NOMO-1 (cell line): Measurements from ENCODE around the gene AP5B1.
"Not testable (repeated sequence)": the region's sequence is repeated elsewhere in the genome, so short reads cannot be mapped to it uniquely, and the experiment has no call there.

Source experiments
- DNase-seq, 2 experiments: peaks; one replicate each; lab custom pipeline; 2025; ENCODE audit not compliant: unreplicated experiment in 2 of 2; lab: John Stamatoyannopoulos, UW

The AP5B1 gene

DNA sequence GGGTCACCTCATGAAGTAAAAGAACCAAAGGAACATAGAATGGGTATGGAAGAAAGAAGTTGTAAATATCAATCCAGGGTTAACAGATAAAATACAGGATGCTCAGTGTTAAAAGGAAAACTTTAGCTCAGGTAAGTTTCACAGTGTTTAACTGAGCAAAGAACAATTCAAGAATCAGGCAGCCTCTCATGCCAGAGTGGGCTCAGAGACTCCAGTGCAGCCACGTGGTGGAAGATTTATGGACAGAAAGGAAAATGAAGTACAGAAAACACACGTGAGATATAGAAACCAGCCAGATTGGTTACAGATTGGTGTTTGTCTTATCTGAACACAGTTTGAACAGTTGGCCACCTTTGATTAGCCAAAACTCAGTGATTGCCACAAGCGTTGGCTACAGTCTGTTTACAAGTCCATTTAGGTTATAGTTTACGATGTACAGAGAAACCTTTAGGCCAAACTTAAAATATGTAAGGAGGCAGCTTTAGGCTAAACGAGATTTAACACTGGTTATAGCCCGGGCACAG is 9.1 kb downstream of the AP5B1 start:
- DNase-seq: no peak

- no peak for DNase-seq
Measured at GRCh38 chr11:65770951-65771567, 9.7 kb downstream of the AP5B1 start.

GRCh38 chr11:65767806-65768205 is 13.0 kb downstream of the AP5B1 start:
- not testable (repeated sequence) for DNase-seq

DNA sequence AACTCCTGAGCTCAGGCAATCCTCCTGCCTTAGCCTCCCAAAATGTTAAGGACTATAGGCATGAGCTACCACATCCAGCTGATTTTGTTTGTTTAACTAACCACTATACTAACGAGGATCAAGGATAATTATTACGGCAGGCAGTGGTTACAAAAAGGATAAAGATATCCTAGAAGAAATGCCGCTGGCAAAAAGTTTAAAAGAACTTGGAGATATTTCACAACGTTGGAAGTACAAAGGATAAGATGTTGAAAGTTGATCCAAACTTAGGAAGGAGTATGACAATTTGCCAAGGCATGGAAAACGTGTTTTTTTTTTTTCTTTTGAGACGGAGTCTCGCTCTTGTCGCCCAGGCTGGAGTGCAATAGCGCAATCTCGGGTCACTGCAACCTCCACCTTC is 13.4 kb downstream of the AP5B1 start:
- no peak for DNase-seq

- DNase-seq: peak; percentile 89 to 99
Measured at GRCh38 chr11:65766535-65766934, 14.2 kb downstream of the AP5B1 start.

GRCh38 chr11:65764434-65764833 is 16.3 kb downstream of the AP5B1 start:
- DNase-seq: no peak

GRCh38 chr11:65762816-65763215 is 18.0 kb downstream of the AP5B1 start:
- DNase-seq: not testable (repeated sequence)

DNA sequence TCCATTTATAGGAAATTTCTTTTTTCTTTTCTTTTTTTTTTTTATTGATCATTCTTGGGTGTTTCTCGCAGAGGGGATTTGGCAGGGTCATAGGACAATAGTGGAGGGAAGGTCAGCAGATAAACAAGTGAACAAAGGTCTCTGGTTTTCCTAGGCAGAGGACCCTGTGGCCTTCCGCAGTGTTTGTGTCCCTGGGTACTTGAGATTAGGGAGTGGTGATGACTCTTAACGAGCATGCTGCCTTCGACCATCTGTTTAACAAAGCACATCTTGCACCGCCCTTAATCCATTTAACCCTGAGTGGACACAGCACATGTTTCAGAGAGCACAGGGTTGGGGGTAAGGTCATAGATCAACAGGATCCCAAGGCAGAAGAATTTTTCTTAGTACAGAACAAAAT is 18.6 kb downstream of the AP5B1 start:
- DNase-seq: not testable (repeated sequence)

- no peak for DNase-seq
Measured at GRCh38 chr11:65745049-65745448, 35.7 kb downstream of the AP5B1 start.

DNA sequence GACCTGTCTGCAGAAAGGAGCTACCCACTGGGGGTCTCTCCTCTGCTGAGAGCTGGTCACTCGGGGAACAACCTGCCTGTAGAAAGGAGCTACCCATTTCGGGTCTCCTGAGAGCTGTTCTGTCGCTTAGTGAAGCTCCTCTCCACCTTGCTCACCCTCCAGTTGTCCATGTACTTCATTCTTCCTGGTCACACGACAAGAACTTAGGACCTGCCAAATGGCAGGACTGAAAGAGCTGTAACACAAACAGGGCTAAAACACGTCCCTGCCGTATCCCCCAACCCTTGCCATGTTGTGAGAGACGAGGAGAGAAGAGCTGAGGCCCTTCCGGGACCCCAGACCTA is 36.1 kb downstream of the AP5B1 start:
- DNase-seq: no peak

GRCh38 chr11:65744026-65744698 is 36.6 kb downstream of the AP5B1 start:
- DNase-seq: peak; percentile 59 to 76

DNA sequence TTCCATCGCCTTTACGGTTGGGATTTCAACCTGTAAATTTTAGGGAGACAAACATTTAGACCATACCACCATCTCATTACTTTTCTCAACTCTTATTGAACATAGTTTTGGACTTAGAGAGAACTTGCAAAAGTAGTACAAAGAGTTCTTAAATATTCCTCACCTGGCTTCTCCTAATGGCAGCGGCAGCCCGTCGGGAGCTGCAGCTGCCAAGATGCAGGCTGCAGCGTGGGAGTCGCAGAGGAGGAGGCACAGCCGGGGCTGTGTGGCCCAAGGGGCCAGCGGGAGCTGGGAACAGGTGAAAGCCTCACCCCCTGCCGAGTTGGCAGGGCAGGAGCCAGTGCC is 37.1 kb downstream of the AP5B1 start:
- no peak for DNase-seq

GRCh38 chr11:65742353-65742752 is 38.4 kb downstream of the AP5B1 start:
- DNase-seq: no peak

DNA sequence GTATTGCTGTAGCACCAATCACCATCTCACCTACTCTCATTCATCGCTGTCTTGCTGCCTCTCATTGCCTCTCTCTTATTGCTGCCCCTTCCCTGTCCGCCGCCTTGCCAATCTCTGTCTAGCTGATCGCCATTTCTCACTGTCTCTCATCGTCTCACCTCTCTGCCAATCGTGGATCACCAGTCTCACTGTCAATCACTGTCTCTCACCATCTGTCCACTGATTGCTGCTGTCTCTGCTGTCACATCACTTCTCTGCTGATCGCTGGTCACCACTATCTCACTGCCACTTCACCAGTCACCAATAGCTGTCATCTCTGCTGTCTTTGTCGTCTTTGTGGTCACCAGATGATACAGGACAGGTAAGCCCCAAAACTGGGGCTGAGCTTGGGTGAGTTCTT is 39.6 kb downstream of the AP5B1 start:
- DNase-seq: no peak

DNA sequence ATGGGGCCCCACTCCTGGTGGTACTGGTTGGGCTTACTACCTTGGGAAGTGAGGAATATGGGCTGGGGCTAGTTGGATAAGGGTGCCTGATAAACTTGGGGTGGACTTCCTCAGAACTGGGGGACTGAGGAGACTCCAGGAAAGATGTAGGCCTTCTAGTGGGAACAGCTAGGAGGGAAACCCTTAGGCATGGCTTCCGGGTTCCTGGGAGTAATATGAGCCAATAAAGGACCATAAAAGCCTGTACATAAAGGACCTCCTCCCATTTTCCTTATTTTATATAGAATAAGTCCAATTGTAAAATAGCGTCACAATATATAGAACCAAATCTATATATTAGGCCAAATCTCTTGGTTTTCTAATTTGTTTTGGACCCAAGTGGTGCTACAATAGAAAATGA is 41.8 kb downstream of the AP5B1 start:
- no peak for DNase-seq

DNA sequence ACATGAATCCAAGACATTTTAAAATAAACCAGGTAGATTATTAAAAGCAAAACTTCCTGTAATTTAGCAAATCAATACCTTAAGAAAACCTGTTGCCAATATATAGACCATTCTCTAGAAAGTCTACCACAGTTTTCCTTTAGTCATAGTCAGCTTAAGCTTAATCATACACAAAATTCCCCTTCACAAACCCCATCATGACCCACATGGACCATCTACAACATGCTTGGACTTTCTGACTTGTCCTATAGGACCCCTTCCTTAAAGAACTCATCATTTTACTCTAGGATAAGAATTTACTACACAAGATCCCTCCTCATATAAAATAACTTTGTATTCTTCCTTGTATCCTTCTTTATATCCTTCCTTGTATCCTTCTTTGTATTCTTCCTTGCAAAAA is 44.0 kb downstream of the AP5B1 start:
- no peak for DNase-seq

- not testable (repeated sequence) for DNase-seq
Measured at GRCh38 chr11:65735111-65735510, 45.7 kb downstream of the AP5B1 start.

DNA sequence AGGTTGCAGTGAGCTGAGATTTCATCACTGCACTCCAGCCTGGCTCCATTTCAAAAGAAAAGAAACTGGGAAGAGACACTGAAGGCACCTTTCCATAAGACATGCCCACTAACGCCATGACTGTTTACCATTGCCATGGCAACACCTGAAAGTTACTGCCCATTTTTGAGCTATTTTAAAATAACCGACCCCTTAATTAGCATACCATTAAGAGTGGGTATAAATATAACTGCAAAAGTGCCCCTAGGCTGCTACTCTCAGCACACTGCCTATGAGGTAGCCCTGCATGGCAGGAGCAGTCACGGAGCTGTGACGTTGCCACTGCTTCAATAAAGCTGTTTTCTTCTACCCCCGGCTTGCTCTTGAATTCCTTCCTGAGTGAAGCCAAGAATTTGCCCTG is 50.3 kb downstream of the AP5B1 start:
- DNase-seq: no peak

DNA sequence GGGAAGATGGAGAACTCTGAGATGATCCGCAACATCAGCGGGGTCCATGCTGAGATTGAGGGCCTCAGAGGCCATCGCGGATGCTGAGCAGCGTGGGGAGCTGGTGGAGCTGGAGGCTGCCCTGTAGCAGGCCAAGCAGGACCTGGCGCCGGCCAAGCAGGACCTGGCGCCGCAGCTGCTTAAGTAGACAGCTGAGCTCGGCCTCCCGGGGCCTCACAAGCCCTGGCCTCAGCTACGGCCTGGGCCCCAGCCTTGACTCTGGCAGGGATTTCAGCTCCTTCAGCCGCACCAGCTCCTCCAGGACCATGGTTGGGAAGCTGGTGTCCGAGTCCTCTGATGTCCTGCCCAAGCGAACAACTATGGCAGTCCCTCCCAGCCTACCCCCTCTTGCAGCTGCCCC is 52.9 kb downstream of the AP5B1 start:
- no peak for DNase-seq

DNA sequence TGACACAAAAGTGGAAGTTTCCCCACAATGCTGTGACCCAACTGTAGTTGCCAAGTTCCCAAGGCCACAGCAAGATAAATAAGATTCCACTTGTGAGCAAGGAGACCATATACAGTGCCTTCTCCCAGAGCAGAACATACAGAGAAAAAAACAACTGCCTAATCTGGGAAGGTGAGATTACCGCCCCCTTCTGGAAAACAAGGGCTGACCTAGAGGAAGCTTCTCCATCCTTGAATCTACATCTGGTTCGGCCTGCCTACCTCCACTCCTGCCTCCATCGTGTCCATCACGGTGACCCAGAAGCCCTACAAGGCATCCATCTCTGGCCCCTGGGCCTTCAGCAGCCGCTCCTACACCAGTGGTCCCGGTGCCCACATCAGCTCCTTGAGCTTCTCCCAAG is 54.1 kb downstream of the AP5B1 start:
- no peak for DNase-seq
